ENCODE data around the gene MMP14.

DNA sequence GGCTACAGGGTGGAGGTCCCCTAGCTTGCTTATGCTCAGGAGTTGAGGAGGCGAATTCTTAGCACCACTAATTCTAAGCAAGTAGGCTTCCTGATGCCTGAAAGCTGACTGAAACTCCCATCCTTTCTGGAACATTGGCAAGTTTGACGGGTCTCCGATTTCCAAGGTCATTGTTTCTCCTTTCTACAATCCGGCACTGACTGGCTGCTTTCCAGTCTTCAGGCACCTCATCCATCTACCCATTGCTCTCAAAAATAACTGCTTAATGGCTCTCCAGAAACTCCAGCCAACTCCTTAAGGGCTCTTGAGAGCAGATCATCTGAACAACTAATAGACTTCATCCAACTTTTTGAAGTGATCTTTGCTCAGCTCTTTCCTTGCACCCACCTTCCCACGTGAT, 60.0 kb downstream of the MMP14 start:
- TF ChIP-seq, protein P1, sequence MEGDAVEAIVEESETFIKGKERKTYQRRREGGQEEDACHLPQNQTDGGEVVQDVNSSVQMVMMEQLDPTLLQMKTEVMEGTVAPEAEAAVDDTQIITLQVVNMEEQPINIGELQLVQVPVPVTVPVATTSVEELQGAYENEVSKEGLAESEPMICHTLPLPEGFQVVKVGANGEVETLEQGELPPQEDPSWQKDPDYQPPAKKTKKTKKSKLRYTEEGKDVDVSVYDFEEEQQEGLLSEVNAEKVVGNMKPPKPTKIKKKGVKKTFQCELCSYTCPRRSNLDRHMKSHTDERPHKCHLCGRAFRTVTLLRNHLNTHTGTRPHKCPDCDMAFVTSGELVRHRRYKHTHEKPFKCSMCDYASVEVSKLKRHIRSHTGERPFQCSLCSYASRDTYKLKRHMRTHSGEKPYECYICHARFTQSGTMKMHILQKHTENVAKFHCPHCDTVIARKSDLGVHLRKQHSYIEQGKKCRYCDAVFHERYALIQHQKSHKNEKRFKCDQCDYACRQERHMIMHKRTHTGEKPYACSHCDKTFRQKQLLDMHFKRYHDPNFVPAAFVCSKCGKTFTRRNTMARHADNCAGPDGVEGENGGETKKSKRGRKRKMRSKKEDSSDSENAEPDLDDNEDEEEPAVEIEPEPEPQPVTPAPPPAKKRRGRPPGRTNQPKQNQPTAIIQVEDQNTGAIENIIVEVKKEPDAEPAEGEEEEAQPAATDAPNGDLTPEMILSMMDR (IDR thresholded peaks at IDR 0.05; ENCODE audit: poor library complexity): no peak
- no peak for TF ChIP-seq EZH2 (IDR thresholded peaks at IDR 0.05; ENCODE audit: borderline replicate concordance)

All from hepatocyte (in vitro differentiated cells).